ENCODE measurements around the gene SLC16A3. TPM values are rescaled to one million over a fixed set of nuclear protein-coding genes. Genes with fewer than 3 reads are reported as not detected.
"Not testable (repeated sequence)": the region's sequence is repeated elsewhere in the genome, so short reads cannot be mapped to it uniquely, and the experiment has no call there.

SLC16A3 gene
- total and polyA plus RNA-seq, 7 experiments from 2014 or later: 1.4 to 264 (median 15.9) TPM

- Mint-ChIP-seq H3K4me3 (no peak overlapping the region), H3K9me3 (peaks cover 0 to 4% (median 0%) of the 10 kb centered on the region in 11 donors), H3K4me1 (peaks cover 14 to 55% (median 33%) of the 10 kb centered on the region in 7 donors), H3K27ac (peak overlapping the region in 8 of 9 donors; percentile 0 to 82 (median 49)), H3K36me3 (peaks cover 7 to 57% (median 35%) of the 10 kb centered on the region in 5 donors), H3K27me3 (no peaks in the 10 kb centered on the region)
- no peak for ATAC-seq
- no peak for DNase-seq
- H3K27ac ChIP-seq (ENCODE audit: low read depth, low read length): peak overlapping the region; percentile 17
- ChIA-PET POLR2A (interaction anchor here (0.5 kb wide), 1 partner anchor 367 kb away, joined by 3 read pairs; the partner anchor contains the start of gene ALYREF), CTCF (no interaction called here)
- no peaks in the 10 kb centered on the region for H3K9me3 ChIP-seq (ENCODE audit: control insufficient read depth in 2 of 3, low read length in 3 of 3)
- H3K36me3 ChIP-seq (ENCODE audit: control insufficient read depth in 2 of 3, insufficient read depth in 3 of 3, low read length in 3 of 3): peaks cover 23 to 81% (median 25%) of the 10 kb centered on the region in 3 experiments
- no peaks in the 10 kb centered on the region for H3K27me3 ChIP-seq (ENCODE audit: control insufficient read depth in 2 of 2, insufficient read depth in 2 of 2, low read length in 2 of 2)
- H3K4me1 ChIP-seq (ENCODE audit: control insufficient read depth in 2 of 2, insufficient read depth in 2 of 2, low read length in 2 of 2): no peaks in the 10 kb centered on the region
- intact Hi-C loops (cut with micrococcal nuclease): no loop called here
- no peak overlapping the region for H3K4me3 ChIP-seq (ENCODE audit: low read length)
Measured at GRCh38 chr17:82258555-82258954, 29.7 kb downstream of the SLC16A3 start.

GRCh38 chr17:82259972-82260961 lies 31.4 kb downstream of the SLC16A3 start:
- POLR2A ChIA-PET; DNase-seq; H3K9me3 ChIP-seq (ENCODE audit: control insufficient read depth in 2 of 3, low read length in 3 of 3); H3K4me3 ChIP-seq (ENCODE audit: low read length); H3K4me1 ChIP-seq (ENCODE audit: control insufficient read depth in 2 of 2, insufficient read depth in 2 of 2, low read length in 2 of 2); H3K27ac ChIP-seq (ENCODE audit: low read depth, low read length); H3K27me3 Mint-ChIP-seq; H3K9me3 Mint-ChIP-seq; CTCF ChIA-PET; intact Hi-C loops (cut with micrococcal nuclease); ATAC-seq; H3K27me3 ChIP-seq (ENCODE audit: control insufficient read depth in 2 of 2, insufficient read depth in 2 of 2, low read length in 2 of 2): not testable (repeated sequence)
- H3K36me3 ChIP-seq (ENCODE audit: control insufficient read depth in 2 of 3, insufficient read depth in 3 of 3, low read length in 3 of 3): peaks cover 27 to 93% (median 34%) of the 10 kb centered on the region in 3 experiments
- Mint-ChIP-seq H3K36me3 (peaks cover 7 to 64% (median 35%) of the 10 kb centered on the region in 5 donors), H3K4me1 (peaks cover 14 to 55% (median 38%) of the 10 kb centered on the region in 7 donors), H3K27ac (peak overlapping the region in 5 of 9 donors; percentile 35 to 84 (median 71)), H3K4me3 (peak overlapping the region in 1 of 10 donors; percentile 15)

- H3K4me3 ChIP-seq (ENCODE audit: low read length): no peak overlapping the region
- ChIA-PET POLR2A (interaction anchor here (0.7 kb wide), 1 partner anchor 8 kb away, joined by 3 read pairs; no protein-coding TSS in a partner anchor), CTCF (no interaction called here)
- peaks cover 27 to 91% (median 38%) of the 10 kb centered on the region in 3 experiments for H3K36me3 ChIP-seq (ENCODE audit: control insufficient read depth in 2 of 3, insufficient read depth in 3 of 3, low read length in 3 of 3)
- intact Hi-C loops (cut with micrococcal nuclease): no loop called here
- Mint-ChIP-seq H3K27me3 (no peaks in the 10 kb centered on the region), H3K36me3 (peaks cover 6 to 59% (median 29%) of the 10 kb centered on the region in 5 donors), H3K4me3 (no peak overlapping the region), H3K27ac (peak overlapping the region in 6 of 9 donors; percentile 21 to 68 (median 47)), H3K9me3 (peaks cover 0 to 4% (median 0%) of the 10 kb centered on the region in 11 donors), H3K4me1 (peaks cover 8 to 58% (median 45%) of the 10 kb centered on the region in 7 donors)
- no peaks in the 10 kb centered on the region for H3K9me3 ChIP-seq (ENCODE audit: control insufficient read depth in 2 of 3, low read length in 3 of 3)
- no peak overlapping the region for H3K27ac ChIP-seq (ENCODE audit: low read depth, low read length)
- ATAC-seq (no peak), DNase-seq (no peak)
- no peaks in the 10 kb centered on the region for H3K27me3 ChIP-seq (ENCODE audit: control insufficient read depth in 2 of 2, insufficient read depth in 2 of 2, low read length in 2 of 2)
- H3K4me1 ChIP-seq (ENCODE audit: control insufficient read depth in 2 of 2, insufficient read depth in 2 of 2, low read length in 2 of 2): peaks cover 1 to 6% of the 10 kb centered on the region in 2 donors
Measured at GRCh38 chr17:82262344-82262743, 33.5 kb downstream of the SLC16A3 start.

DNA sequence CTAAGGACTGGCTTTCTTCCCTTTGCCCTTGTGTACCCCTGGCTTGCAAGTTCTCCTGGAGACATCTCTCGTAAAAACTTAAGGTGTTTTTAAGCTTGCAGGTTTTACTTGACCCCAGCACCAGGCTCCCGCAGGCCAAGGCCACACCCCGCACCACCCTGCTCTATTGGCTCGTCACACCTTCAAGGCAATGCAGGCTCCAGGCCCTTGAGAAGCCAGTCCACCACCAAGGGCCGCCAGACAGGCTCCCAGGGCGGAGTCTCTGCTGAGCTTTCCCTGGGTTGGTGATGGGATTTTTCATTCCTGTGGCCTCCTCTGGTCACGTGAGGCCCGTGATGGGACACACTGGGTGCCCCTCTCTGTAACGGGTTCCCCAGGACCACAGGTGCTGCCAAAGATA lies 34.8 kb downstream of the SLC16A3 start:
- Histone ChIP-seq H3K27ac (ENCODE audit: low read depth, low read length) (no peak overlapping the region), H3K4me3 (ENCODE audit: low read length) (no peak overlapping the region), H3K36me3 (ENCODE audit: control insufficient read depth in 2 of 3, insufficient read depth in 3 of 3, low read length in 3 of 3) (peaks cover 25 to 84% (median 38%) of the 10 kb centered on the region in 3 experiments), H3K27me3 (ENCODE audit: control insufficient read depth in 2 of 2, insufficient read depth in 2 of 2, low read length in 2 of 2) (no peaks in the 10 kb centered on the region), H3K4me1 (ENCODE audit: control insufficient read depth in 2 of 2, insufficient read depth in 2 of 2, low read length in 2 of 2) (peaks cover 14 to 15% of the 10 kb centered on the region in 2 donors), H3K9me3 (ENCODE audit: control insufficient read depth in 2 of 3, low read length in 3 of 3) (no peaks in the 10 kb centered on the region)
- Mint-ChIP-seq H3K4me3 (no peak overlapping the region), H3K27ac (peak overlapping the region in 1 of 9 donors; percentile 28), H3K27me3 (no peaks in the 10 kb centered on the region), H3K36me3 (peaks cover 3 to 54% (median 22%) of the 10 kb centered on the region in 5 donors), H3K9me3 (peaks cover 0 to 4% (median 0%) of the 10 kb centered on the region in 11 donors), H3K4me1 (peaks cover 18 to 64% (median 52%) of the 10 kb centered on the region in 7 donors)
- ChIA-PET CTCF (no interaction called here), POLR2A (no interaction called here)
- intact Hi-C loops (cut with micrococcal nuclease): no loop called here
- ATAC-seq (no peak), DNase-seq (no peak)

- POLR2A ChIA-PET: interaction anchor here (2.2 kb wide), 1 partner anchor 31 kb away, joined by 7 read pairs; no protein-coding TSS in a partner anchor
- DNase-seq (no peak), ATAC-seq (no peak)
- Mint-ChIP-seq H3K27me3 (no peaks in the 10 kb centered on the region), H3K27ac (peak overlapping the region in 6 of 9 donors; percentile 21 to 90 (median 58)), H3K4me1 (peaks cover 38 to 68% (median 62%) of the 10 kb centered on the region in 7 donors), H3K9me3 (no peaks in the 10 kb centered on the region), H3K36me3 (peaks cover 0 to 50% (median 16%) of the 10 kb centered on the region in 5 donors), H3K4me3 (no peak overlapping the region)
- CTCF ChIA-PET: interaction anchor here (0.5 to 0.6 kb wide), 2 partner anchors 64 to 350 kb away, joined by 3 to 4 read pairs; no protein-coding TSS in a partner anchor
- Histone ChIP-seq H3K27me3 (ENCODE audit: control insufficient read depth in 2 of 2, insufficient read depth in 2 of 2, low read length in 2 of 2) (no peaks in the 10 kb centered on the region), H3K36me3 (ENCODE audit: control insufficient read depth in 2 of 3, insufficient read depth in 3 of 3, low read length in 3 of 3) (peaks cover 11 to 77% (median 21%) of the 10 kb centered on the region in 3 experiments), H3K4me3 (ENCODE audit: low read length) (no peak overlapping the region), H3K9me3 (ENCODE audit: control insufficient read depth in 2 of 3, low read length in 3 of 3) (no peaks in the 10 kb centered on the region), H3K4me1 (ENCODE audit: control insufficient read depth in 2 of 2, insufficient read depth in 2 of 2, low read length in 2 of 2) (peaks cover 33 to 38% of the 10 kb centered on the region in 2 donors), H3K27ac (ENCODE audit: low read depth, low read length) (no peak overlapping the region)
- intact Hi-C loops (cut with micrococcal nuclease): no loop called here
Measured at GRCh38 chr17:82266142-82266541, 37.3 kb downstream of the SLC16A3 start.

- Mint-ChIP-seq H3K9me3 (no peaks in the 10 kb centered on the region), H3K36me3 (peaks cover 4 to 41% (median 17%) of the 10 kb centered on the region in 5 donors), H3K4me3 (peak overlapping the region; percentile 13 to 80 (median 48)), H3K4me1 (peaks cover 42 to 76% (median 65%) of the 10 kb centered on the region in 7 donors), H3K27ac (peak overlapping the region in 8 of 9 donors; percentile 32 to 91 (median 78)), H3K27me3 (no peaks in the 10 kb centered on the region)
- peaks cover 15 to 68% (median 33%) of the 10 kb centered on the region in 3 experiments for H3K36me3 ChIP-seq (ENCODE audit: control insufficient read depth in 2 of 3, insufficient read depth in 3 of 3, low read length in 3 of 3)
- peaks cover 46 to 49% of the 10 kb centered on the region in 2 donors for H3K4me1 ChIP-seq (ENCODE audit: control insufficient read depth in 2 of 2, insufficient read depth in 2 of 2, low read length in 2 of 2)
- ChIA-PET POLR2A (interaction anchor here (0.6 to 2.6 kb wide), 4 partner anchors 25 to 207 kb away, joined by 3 to 7 read pairs (median 6); partner anchors contain the start of gene CD7), CTCF (no interaction called here)
- H3K4me3 ChIP-seq (ENCODE audit: low read length): no peak overlapping the region
- H3K27me3 ChIP-seq (ENCODE audit: control insufficient read depth in 2 of 2, insufficient read depth in 2 of 2, low read length in 2 of 2): no peaks in the 10 kb centered on the region
- no peak for DNase-seq
- intact Hi-C loops (cut with micrococcal nuclease): no loop called here
- H3K9me3 ChIP-seq (ENCODE audit: control insufficient read depth in 2 of 3, low read length in 3 of 3): no peaks in the 10 kb centered on the region
- peak overlapping the region; percentile 53 for H3K27ac ChIP-seq (ENCODE audit: low read depth, low read length)
- ATAC-seq: peak; percentile 79
Measured at GRCh38 chr17:82267575-82268379, 38.9 kb downstream of the SLC16A3 start.

Measured in naive thymus-derived CD4-positive, alpha-beta T cell (primary cell).